Endothelial cell of umbilical vein (primary cell): ENCODE data around the gene ACSF3.

Experiments used
- EZH2 ChIP-seq: IDR thresholded peaks from 2 replicates; pipeline ENCODE4 v1.6.1; 2012; ENCODE audit warnings: borderline replicate concordance, low read depth, mild to moderate bottlenecking, moderate library complexity, low read length, inconsistent platforms; ENCODE audit not compliant: severe bottlenecking
- FOS ChIP-seq: IDR thresholded peaks from 2 replicates; pipeline ENCODE4 v1.6.1; 2011; ENCODE audit warnings: mild to moderate bottlenecking, low read length, moderate library complexity, borderline replicate concordance; ENCODE audit not compliant: insufficient read depth
- POLR2A ChIP-seq: IDR thresholded peaks from 2 replicates; pipeline ENCODE4 v1.6.1; 2012; ENCODE audit warnings: low read depth, mild to moderate bottlenecking, control low read depth, low read length
- POLR2AphosphoS5 ChIP-seq: IDR thresholded peaks from 2 replicates; pipeline ENCODE4 v1.6.1; 2012; ENCODE audit warnings: low read depth, mild to moderate bottlenecking, control low read depth, low read length, moderate library complexity; ENCODE audit not compliant: insufficient read depth
- TF ChIP-seq, protein P1 (sequence below), 2 donors: IDR thresholded peaks; 1 replicate in 1 of 2; 2 replicates in 1 of 2; pipeline ENCODE4 v1.5.1; 2011; ENCODE audit warnings: low read length in 2 of 2, mild to moderate bottlenecking in 2 of 2, moderate library complexity in 2 of 2, control low read depth in 1 of 2, inconsistent platforms in 1 of 2, low read depth in 1 of 2; ENCODE audit not compliant: insufficient read depth in 1 of 2; ENCODE audit errors: extremely low read depth in 1 of 2

DNA sequence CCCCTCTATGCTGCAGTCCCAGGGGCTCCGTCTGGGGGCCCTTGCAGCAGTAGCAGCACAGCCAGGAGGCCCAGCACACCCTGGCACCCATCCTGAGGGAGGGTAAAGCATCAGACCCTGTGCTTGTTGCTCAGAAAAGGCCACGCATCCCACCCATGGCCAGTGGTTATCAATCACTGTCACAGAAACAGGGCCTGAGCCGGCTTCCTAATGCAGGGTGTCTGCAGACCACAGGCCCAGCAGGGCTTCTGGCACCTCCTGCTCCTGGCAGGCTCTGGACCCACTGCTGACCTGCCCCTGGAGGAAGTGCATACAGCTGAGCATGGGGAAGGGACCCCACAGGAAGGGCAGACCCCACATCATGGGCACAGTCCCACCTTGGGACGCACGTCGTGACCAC lies 51.0 kb downstream of the ACSF3 start:
- no peak for TF ChIP-seq FOS
- TF ChIP-seq, protein P1, sequence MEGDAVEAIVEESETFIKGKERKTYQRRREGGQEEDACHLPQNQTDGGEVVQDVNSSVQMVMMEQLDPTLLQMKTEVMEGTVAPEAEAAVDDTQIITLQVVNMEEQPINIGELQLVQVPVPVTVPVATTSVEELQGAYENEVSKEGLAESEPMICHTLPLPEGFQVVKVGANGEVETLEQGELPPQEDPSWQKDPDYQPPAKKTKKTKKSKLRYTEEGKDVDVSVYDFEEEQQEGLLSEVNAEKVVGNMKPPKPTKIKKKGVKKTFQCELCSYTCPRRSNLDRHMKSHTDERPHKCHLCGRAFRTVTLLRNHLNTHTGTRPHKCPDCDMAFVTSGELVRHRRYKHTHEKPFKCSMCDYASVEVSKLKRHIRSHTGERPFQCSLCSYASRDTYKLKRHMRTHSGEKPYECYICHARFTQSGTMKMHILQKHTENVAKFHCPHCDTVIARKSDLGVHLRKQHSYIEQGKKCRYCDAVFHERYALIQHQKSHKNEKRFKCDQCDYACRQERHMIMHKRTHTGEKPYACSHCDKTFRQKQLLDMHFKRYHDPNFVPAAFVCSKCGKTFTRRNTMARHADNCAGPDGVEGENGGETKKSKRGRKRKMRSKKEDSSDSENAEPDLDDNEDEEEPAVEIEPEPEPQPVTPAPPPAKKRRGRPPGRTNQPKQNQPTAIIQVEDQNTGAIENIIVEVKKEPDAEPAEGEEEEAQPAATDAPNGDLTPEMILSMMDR (IDR thresholded peaks at IDR 0.05; ENCODE audit: extremely low read depth in 1 of 2, insufficient read depth in 1 of 2, low read depth in 1 of 2, low read length in 2 of 2) = no peak
- no peak for TF ChIP-seq EZH2
- TF ChIP-seq POLR2AphosphoS5 = no peak
- TF ChIP-seq POLR2A = no peak
